Measurements from ENCODE around the gene LCN12.
"Not testable (repeated sequence)": the region's sequence is repeated elsewhere in the genome, so short reads cannot be mapped to it uniquely, and the experiment has no call there.

LCN12 gene

DNA sequence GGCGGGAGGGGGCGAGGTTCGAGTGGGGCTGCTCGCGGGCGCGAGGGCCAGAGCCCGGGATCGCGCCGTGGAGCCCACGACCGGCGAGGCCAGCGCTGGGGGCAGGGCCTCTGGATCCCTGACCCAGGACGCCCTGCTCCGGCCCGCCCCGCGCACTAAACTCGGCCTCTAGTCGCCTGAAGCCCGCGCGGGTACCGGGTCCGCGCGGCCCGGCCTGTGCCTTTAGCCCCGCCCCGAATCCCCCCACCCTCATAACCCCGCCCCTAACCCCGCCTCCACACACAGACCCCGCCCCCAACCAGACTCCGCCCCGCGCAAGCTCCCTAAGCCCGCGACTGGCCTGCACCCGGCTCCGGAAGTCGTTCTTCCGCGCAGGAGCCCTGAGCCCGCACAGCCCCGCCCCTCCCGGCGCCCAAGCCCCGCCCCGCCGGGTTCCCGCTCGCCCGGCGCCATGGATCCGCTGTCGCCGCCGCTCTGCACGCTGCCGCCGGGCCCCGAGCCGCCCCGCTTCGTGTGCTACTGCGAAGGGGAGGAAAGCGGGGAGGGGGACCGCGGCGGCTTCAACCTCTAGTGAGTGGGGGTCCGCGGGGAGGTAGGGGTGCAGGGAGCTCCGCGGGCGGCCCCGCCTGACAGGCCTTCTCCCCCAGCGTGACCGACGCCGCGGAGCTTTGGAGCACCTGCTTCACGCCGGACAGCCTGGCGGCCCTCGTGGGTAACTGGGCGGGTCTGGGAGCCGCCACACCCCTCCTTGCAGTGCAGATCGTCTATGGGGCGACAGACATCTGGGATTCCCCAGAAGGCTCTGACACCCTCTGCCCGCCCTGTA is 40.1 kb downstream of the LCN12 start, which contains the start of gene PAXX:
Gene PAXX, plus strand, starts transcription at position 430 of the 826 bp plus-strand sequence. Its CDS starts 22 bp downstream, at position 452.
- DNase-seq, result peak; percentile 75 to 89

DNA sequence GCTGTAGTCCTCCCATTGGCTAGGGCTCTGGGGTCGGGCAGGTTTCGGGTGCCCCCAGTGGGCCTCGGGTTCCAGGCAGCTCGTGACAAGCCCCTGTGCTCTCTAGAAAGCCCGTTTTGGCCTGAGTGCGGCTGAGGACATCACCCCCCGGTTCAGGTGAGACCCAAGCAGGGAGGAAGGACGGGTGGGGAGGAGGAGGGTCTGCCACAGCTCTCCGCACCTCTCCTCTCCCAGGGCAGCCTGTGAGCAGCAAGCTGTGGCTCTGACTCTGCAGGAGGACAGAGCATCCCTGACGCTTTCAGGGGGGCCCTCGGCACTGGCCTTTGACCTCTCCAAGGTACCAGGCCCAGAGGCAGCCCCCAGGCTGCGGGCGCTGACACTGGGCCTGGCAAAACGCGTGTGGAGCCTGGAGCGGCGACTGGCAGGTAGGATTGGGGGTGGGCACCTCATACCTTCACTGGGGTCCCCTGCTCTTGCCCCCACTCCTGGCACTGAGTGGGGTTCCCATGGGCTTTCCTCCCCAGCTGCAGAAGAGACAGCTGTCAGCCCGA is 40.8 kb downstream of the LCN12 start:
- no peak for DNase-seq

DNA sequence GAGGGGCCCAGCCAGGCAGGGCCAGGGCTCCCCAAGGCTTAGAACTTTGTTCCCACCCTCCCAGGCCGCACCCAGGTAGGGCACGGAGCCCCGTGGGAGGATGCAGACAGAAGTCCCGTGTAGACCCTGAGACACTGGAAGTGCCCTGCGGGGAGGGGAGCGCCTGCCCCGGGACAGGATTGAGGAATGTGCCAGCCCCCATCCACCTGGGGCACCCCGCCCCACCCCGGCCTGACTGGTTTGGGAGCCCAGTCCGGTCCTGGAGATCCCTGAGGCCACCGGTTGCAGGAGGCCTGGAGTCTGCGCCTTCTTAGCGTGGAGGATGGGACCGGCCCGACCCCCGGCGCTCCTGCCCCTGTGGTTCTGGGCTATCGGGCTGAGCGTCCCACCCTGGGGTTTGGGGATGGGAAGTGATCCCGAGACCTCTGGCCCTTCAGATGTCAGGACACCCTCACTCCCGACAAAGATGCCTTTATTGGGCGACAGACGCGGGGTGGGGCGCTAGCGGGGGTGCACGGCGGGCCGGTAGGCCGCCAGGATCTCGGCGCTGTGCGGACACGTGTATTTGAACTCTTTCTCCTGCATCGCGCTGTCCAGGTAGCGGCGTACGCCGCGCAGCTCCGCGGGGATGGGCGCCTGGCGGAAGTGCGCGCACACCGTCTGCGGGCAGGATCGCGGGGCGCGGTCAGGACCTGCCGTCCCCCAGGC is 42.3 kb downstream of the LCN12 start:
- no peak for DNase-seq

DNA sequence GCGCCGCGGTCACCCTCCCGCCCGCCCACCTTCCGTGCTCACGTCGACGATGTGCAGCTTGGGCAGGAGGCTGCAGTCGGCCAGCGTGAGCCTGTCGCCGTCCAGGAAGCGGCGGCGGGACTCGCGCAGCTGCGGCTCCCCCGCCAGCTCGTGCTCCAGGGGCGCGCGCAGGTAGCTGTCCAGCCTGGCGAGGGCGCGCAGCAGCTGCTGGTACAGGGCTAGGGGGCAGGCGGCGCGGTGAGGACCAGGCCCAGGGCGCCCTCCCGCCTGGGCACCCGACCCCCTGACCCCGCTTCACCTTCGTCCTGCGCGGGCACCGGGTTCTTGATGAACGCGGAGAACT is 42.8 kb downstream of the LCN12 start:
- no peak for DNase-seq

DNA sequence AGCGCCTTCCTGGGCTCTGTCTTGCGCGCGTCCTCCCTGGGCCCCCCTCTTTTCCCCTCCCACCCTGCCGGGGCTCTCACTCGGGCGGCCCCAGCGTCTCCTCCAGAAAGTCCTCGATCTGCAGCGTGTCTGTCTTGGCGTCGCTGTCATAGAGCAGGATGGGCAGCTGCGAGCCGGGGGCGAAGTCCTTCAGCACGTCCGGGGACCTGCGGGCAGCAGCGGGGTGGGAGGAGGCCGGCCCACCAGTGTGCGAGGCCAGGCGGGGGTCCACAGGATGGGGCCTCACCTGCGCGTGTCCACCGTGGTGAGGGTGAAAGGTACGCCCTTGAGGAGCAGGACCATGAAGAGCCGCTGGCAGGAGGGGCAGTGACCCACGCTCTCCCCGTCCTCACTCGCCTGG is 43.3 kb downstream of the LCN12 start:
- DNase-seq, result no peak

DNA sequence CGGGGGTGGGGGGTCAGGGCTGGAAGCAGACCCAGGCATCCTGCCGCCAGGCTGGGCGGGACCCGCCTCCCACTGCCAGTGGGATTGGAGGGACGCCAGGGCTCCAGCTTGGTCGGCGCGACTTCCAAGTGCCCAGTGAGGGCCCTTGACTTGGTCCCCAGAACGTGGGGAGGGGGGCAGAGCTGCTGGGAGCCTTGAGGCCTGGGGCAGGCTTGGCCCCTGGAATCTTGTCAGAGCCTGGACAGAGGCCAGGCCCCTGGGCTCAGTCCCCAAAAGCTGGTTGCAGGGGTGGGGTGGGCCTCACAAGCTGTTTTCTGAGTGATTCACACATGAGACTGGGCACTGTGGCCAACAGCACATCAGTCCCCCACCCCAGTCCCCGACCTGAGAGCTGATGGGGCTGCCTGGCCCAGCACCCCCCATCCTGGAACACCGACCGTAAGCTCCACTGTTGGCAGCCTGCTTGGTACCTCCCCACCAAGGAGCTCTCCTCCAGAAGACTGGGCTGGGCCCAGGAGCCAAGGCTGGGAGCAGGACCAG is 43.8 kb downstream of the LCN12 start:
- no peak for DNase-seq

DNA sequence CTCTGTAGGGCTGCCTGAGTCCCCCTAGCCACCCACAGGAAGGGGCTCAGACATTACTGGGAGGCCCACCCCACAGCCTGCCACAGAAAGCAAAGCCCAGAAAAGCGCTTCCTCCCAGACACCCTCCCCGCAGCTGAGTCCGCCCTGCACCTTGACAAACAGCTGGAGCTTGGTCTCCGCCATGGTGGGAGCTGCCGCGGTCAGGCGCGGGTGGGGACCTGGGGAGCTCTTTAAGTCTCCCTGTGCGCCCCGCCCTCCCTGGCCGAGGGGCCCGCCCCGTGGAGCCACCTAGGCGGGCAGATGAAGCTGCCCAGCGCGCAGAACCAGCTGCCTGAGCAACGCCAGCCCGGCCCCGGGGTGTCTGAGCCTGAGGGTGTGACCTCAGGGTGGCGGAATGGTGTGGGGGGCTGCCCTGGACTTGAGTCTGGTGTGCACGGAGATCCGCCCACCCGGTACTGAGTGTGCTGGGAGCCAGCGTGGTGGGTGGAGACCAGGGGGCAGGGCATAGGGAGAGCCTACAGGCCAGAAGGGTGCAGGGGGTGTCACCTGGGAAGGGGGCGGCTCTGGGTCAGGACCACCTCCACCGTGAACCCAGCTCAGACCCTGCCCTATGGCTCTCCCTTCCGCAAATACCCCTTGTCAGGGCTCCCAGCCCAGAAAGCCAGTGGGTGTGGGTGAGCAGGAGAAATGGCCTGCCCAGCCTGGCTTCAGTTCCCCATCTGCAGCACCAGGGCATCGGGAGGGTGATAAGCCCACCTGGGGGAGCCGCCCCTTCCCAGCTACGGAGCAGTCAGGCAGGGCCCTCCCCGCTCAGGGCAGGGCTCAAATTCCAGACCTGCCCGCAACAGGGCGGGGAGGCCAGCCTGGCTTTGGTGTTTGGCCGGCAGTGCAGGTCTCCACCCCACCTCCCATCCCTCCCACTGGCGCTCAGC is 44.6 kb downstream of the LCN12 start, which contains the start of gene CLIC3:
Gene CLIC3, minus strand, starts transcription at position 208 of the 932 bp plus-strand sequence. Its CDS starts 25 bp downstream, at position 183.
- DNase-seq, result no peak

DNA sequence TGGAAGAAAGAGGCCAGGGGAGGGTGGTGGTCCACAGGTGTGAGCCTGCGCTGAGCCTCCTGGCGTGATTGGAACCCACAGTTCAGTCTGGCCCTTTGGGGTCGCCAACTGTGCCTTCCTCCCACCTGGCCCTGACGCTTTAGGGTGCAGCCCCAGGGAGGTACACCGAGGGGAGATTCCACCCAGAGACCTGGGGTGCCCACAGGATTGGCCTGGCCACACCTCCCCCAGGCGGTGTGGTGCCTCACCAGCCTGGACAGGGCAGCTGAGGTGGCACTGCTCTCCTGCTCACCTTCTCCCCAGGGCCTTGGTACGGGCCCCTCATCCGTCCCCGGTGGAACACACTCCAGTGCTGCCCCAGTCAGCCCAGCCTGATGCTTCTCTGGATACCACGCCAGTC is 45.3 kb downstream of the LCN12 start:
- no peak for DNase-seq

DNA sequence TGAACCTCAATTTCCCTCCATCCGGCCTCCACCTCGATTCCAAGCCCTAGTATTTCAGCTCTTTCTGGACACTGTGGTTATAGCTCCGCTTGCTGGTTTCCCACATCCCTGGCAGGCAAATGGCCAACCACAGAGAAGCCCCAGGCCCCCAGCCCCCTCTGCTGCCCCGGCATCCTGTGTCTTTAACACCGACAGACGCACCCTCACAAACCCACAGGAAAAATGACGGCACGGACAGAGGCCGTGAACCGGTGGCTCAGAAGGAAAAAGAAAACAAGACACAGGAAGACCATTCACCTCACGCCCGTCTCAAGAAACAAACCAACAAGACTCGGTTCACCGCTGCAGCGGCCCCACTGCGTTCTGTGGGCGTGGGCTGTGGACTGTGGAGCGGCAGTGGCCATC is 45.8 kb downstream of the LCN12 start:
- no peak for DNase-seq

DNA sequence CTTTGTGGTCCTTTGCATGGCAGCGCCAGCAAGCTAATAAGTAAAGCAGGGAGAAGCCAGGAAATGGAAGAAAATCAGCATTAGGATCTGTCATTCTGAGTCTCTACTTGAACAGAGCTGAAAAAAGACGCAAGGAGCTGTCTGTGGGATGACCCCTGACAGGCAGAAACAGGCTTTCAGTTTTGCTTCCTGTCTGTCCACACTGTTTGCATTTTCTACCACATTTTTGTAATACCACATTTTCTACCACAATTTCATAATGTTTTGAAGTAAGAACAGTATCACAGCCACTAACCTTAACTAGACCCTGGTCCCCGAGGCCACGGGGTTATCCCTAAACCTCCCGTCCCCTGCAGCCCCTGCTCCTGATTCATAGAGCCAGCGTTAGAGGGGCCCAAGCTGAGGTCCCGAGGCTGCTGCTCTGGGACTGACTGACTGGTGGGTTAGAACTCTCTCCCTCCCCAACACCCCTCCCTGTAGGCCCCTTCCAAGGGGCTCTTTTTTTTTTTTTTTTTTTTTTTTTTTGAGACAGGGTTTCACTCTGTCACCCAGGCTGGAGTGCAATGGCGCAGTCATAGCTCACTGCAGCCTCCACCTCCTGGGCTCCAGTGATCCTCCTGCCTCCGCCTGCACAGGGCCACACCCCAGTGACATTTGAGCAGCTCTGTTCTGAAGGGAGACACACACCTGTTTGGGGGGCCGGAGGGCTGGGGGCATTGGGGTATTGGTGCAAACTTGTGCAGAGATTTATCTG is 48.3 kb downstream of the LCN12 start:
- no peak for DNase-seq

DNA sequence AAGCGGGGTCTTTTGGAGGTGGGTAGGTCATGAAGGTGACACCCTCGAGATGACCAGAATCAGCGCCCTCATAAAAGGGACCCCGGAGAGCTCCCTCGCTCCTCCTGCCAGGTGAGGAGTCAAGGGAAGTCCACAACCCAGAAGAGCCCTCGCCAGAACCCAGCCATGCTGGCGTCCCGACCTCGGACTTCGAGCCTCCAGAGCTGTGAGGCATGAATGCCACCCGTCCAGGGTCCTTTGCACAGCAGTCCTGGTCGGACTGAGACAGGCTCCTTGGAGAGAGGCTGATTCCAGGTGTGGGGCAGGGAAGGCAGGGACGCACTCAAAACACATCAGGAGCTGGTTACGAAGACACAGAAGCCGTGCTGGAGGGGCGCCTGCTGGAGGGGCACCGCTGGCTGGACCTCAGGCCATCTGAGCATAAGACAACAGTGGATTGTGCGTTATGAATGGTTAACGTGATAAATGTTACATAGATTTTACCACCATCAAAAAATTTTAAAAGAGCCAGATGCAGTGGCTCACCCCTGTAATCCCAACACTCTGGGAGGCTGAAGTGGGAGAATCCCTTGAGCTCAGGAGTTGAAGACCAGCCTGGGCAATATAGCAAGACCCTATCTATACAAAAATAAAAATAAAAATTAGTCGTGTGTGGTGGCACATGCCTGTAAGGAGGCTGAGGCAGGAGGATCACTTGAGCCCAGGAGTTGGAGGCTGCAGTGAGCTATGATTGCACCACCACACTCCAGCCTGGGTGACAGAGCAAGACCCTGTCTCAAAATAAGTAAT is 50.0 kb downstream of the LCN12 start:
- no peak for DNase-seq

DNA sequence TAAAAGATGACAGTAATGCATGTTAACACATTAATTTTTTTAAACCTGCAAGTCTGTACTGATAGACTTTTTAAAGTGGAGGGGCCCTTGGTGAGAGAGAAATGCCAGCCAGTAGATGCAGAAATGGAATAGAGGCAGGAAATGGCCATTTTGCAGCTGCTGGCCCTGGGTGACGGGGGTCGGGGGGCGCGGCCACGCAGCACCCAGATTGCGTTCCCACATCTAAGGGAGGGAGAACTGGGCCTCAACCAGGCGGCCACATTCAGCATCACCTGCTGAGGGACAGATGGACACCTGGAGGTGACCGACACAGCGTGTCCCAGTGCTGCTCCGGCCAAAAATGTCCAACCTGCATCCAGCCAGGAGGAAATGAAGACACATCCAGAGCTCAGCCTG is 50.6 kb downstream of the LCN12 start:
- no peak for DNase-seq

DNA sequence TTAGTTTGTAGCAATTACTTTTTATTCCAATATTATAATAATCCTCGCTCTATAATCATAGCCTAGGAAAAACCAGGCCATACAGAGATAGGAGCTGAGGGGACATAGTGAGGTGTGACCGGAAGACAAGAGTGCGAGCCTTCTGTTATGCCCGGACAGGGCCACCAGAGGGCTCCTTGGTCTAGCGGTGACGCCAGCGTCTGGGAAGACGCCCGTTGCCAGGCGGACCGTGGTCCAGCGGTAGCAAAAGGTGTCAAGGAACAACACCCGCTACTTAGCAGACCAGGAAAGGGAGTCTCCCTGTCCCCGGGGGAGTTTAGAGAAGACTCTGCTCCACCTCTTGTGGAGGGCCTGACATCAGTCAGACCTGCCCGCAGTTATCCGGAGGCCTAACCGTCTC is 52.2 kb downstream of the LCN12 start:
- DNase-seq, result not testable (repeated sequence)
